Activated CD8-positive, alpha-beta T cell treated with anti-CD3 and anti-CD28 coated beads for 36 hours (primary cell): ENCODE results near the gene DOCK4. TPM values are rescaled to one million over a fixed set of nuclear protein-coding genes. Genes with fewer than 3 reads are reported as not detected.

Source experiments
- ATAC-seq: fragments of 200-7000 bp; cut with Tn5 transposase; one replicate; pipeline ENCODE4 v1.10.0; 2021; ENCODE audit warnings: mild to moderate bottlenecking, moderate library complexity
- CTCF ChIA-PET: fragments of 350-600 bp; sonication (Branson Sonifier 250); formaldehyde crosslinking; loops from one replicate; lab custom pipeline; 2021; ENCODE audit warnings: antibody characterized with exemption; lab: Charles Lee
- POLR2A ChIA-PET: fragments of 350-600 bp; sonication (Branson Sonifier 250); formaldehyde crosslinking; loops from one replicate; lab custom pipeline; 2021; ENCODE audit warnings: antibody characterized with exemption; lab: Charles Lee
- DNase-seq: peaks from one replicate; pipeline ENCODE4 v3.0.0-alpha.2; 2020
- H3K27ac Mint-ChIP-seq: one replicate; pipeline ENCODE4 v1.8.0; 2021; ENCODE audit warnings: mild to moderate bottlenecking, mixed read lengths
- H3K27me3 Mint-ChIP-seq: one replicate; pipeline ENCODE4 v1.8.0; 2021; ENCODE audit warnings: mixed read lengths
- H3K36me3 Mint-ChIP-seq: one replicate; pipeline ENCODE4 v1.8.0; 2021; ENCODE audit warnings: low read depth, mixed read lengths
- H3K4me1 Mint-ChIP-seq: one replicate; pipeline ENCODE4 v1.8.0; 2021; ENCODE audit warnings: low read depth, mixed read lengths
- H3K4me3 Mint-ChIP-seq: one replicate; pipeline ENCODE4 v1.8.0; 2021; ENCODE audit warnings: mild to moderate bottlenecking, moderate library complexity, mixed read lengths
- H3K9me3 Mint-ChIP-seq: one replicate; pipeline ENCODE4 v1.8.0; 2021; ENCODE audit warnings: mixed read lengths
- intact Hi-C: fragments of 100-400 bp; cut with micrococcal nuclease; formaldehyde crosslinking; loops from one replicate; pipeline ENCODE4 v1.10.0; 2022
- total RNA-seq, 2 experiments: library from RNA; stranded (reverse); gene quantifications; one replicate each; pipeline ENCODE4 v1.2.3, GENCODE V29; 2021
- TF ChIP-seq, protein P1 (sequence below): fragments of 200-600 bp; IDR thresholded peaks from one replicate; pipeline ENCODE4 v1.8.0; 2022; ENCODE audit warnings: antibody characterized with exemption, mild to moderate bottlenecking

Gene DOCK4
- total RNA-seq, 2 experiments from 2014 or later: 0.31 to 0.32 TPM

DNA sequence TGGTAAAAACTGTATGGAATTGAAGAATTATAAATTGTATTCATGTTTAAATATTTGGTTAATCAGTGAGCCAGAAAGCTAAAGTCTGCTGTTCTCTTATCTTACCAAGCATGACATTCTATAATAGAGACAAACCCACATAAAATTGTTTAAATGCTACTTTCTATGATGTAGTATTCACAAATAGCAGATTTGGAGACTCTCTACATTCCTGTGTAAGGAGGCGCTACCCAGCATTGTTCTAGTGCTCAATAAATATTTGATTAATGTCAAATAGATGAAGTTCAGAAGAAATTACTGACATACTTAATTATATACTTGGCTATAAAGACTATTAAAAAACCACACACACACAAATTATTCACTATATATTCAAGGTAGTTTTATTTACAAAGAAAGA lies 49.8 kb downstream of the DOCK4 start:
- no peak for ATAC-seq
- CTCF ChIA-PET: interaction anchor here (1.1 kb wide), 1 partner anchor 19 kb away, joined by 3 read pairs; no protein-coding TSS in a partner anchor

DNA sequence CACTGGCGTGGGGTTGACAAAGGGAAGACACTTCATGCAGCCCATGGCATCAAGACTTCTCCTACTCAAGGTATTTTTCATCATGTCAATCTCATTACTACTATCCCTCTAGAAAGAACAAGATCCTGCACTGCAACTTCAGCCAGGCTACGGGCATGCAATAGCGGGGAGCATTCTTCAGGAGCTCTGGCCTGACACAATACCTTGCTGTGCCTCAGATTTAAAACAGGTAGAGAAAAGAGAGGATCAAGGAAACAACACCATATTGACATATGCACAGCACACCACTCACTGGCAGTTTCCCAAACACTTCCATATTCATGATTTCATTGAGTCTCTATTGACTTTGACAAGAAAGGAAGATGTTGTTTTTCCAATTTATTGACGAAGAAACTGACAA lies 51.5 kb downstream of the DOCK4 start:
- CTCF ChIA-PET: no interaction called here
- H3K9me3 Mint-ChIP-seq: no peaks in the 10 kb centered on the region

More for the DNA sequence above, 49.8 kb downstream of the DOCK4 start:
- Mint-ChIP-seq H3K4me3 (no peak overlapping the region), H3K4me1 (no peaks in the 10 kb centered on the region), H3K9me3 (no peaks in the 10 kb centered on the region), H3K27me3 (peaks cover 11% of the 10 kb centered on the region), H3K27ac (no peak overlapping the region), H3K36me3 (no peaks in the 10 kb centered on the region)
- DNase-seq: no peak
- intact Hi-C loops: no loop called here
- POLR2A ChIA-PET: no interaction called here
- TF ChIP-seq, protein P1, sequence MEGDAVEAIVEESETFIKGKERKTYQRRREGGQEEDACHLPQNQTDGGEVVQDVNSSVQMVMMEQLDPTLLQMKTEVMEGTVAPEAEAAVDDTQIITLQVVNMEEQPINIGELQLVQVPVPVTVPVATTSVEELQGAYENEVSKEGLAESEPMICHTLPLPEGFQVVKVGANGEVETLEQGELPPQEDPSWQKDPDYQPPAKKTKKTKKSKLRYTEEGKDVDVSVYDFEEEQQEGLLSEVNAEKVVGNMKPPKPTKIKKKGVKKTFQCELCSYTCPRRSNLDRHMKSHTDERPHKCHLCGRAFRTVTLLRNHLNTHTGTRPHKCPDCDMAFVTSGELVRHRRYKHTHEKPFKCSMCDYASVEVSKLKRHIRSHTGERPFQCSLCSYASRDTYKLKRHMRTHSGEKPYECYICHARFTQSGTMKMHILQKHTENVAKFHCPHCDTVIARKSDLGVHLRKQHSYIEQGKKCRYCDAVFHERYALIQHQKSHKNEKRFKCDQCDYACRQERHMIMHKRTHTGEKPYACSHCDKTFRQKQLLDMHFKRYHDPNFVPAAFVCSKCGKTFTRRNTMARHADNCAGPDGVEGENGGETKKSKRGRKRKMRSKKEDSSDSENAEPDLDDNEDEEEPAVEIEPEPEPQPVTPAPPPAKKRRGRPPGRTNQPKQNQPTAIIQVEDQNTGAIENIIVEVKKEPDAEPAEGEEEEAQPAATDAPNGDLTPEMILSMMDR: no peak

GRCh38 chr7:112152186-112152585 lies 54.0 kb downstream of the DOCK4 start:
- H3K27me3 Mint-ChIP-seq: peaks cover 22% of the 10 kb centered on the region
- CTCF ChIA-PET: no interaction called here
- no peak overlapping the region for H3K4me3 Mint-ChIP-seq
- ATAC-seq: no peak
- DNase-seq: no peak
- no peaks in the 10 kb centered on the region for H3K9me3 Mint-ChIP-seq
- H3K27ac Mint-ChIP-seq: no peak overlapping the region
- intact Hi-C loops: no loop called here
- POLR2A ChIA-PET: no interaction called here
- TF ChIP-seq, protein P1: no peak
- no peaks in the 10 kb centered on the region for H3K36me3 Mint-ChIP-seq
- H3K4me1 Mint-ChIP-seq: no peaks in the 10 kb centered on the region

More for the DNA sequence above, 51.5 kb downstream of the DOCK4 start:
- ATAC-seq (no peak), DNase-seq (no peak)
- intact Hi-C loops: no loop called here
- TF ChIP-seq, protein P1: no peak
- H3K4me3 Mint-ChIP-seq: no peak overlapping the region
- H3K27me3 Mint-ChIP-seq: peaks cover 21% of the 10 kb centered on the region
- H3K36me3 Mint-ChIP-seq: no peaks in the 10 kb centered on the region
- no peak overlapping the region for H3K27ac Mint-ChIP-seq
- POLR2A ChIA-PET: no interaction called here
- H3K4me1 Mint-ChIP-seq: no peaks in the 10 kb centered on the region

DNA sequence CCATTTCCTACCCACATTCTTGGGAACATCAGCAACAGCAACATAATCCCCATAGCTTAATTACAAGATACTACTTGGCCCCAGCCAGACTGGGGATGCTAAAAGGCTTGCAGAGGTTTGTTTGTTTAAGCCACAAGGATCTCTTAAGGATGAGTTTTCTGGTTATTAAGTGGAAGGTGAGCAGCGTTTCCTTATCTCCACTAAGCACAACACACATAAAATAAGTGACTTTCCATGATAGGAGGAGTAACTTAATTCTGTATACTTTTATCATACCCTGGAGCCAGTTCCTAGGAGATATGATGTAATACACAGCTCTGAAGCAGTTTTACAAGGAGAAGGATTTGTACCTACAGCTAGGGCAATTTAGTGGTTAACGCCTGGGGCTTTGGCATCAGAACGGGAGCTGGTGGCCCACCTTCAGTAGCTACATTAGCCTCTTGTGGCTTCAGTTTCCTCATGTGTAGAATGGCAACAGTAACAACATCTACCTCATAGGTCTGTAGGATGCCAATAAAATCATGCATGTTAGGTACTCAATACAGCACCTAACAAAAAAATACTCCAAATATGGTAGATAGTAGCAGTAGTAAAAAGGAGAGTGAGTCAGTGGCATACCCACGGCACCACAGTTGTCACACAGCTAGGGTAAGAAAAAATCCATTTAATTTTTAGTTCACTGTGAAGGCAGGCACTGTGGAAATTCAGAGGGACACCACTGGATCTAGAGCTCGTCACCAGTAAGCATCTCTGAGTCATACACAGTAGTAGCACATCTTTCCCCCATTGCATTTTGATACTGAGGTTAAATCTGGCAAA lies 55.2 kb downstream of the DOCK4 start:
- no peaks in the 10 kb centered on the region for H3K9me3 Mint-ChIP-seq
- H3K27me3 Mint-ChIP-seq: peaks cover 21% of the 10 kb centered on the region
- ATAC-seq (no peak), DNase-seq (no peak)
- H3K4me3 Mint-ChIP-seq: no peak overlapping the region
- no peak overlapping the region for H3K27ac Mint-ChIP-seq
- intact Hi-C loops: no loop called here
- H3K4me1 Mint-ChIP-seq: no peaks in the 10 kb centered on the region
- TF ChIP-seq, protein P1: no peak
- POLR2A ChIA-PET: interaction anchor here (0.6 kb wide), 2 partner anchors 283 to 299 kb away, joined by 3 to 4 read pairs; partner anchors contain the start of gene IFRD1
- no peaks in the 10 kb centered on the region for H3K36me3 Mint-ChIP-seq
- CTCF ChIA-PET: no interaction called here

DNA sequence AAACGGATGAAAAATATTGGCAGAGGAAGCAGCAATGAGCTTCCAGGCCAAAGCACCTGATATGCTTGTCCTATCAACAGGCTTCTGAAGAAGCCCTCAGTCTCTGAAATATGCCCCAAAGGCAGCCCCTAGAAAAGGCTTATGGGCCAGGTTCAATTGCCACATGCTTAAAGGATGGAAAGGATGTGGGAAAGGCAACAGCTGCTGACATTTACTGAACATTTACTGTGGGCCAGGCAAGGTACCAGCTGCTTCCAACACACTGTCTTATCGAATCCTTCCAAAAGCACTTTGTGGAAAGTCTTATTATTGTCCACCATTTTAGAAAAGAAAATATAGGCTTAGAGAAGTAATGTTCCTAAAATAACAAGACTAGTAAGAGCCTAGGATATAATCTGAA lies 56.5 kb downstream of the DOCK4 start:
- Mint-ChIP-seq H3K27me3 (peaks cover 20% of the 10 kb centered on the region), H3K9me3 (no peaks in the 10 kb centered on the region), H3K27ac (no peak overlapping the region), H3K36me3 (no peaks in the 10 kb centered on the region), H3K4me3 (no peak overlapping the region), H3K4me1 (no peaks in the 10 kb centered on the region)
- ChIA-PET CTCF (interaction anchor here (0.7 kb wide), 1 partner anchor 17 kb away, joined by 3 read pairs; no protein-coding TSS in a partner anchor), POLR2A (interaction anchor here (1.5 kb wide), 1 partner anchor 9 kb away, joined by 3 read pairs; no protein-coding TSS in a partner anchor)
- DNase-seq (no peak), ATAC-seq (no peak)
- intact Hi-C loops: no loop called here
- TF ChIP-seq, protein P1: no peak
